GM18519 (cell line): ENCODE results near the gene FAM120A.
A peak's percentile ranks its signal among the peaks of the same experiment; 100 is the strongest.

ENCODE experiments used
- ATAC-seq: cut with Tn5 transposase; IDR thresholded peaks from one replicate; pipeline ENCODE4 v1.9.1; 2021; ENCODE audit warnings: mild to moderate bottlenecking, moderate library complexity; ENCODE audit not compliant: unreplicated experiment, low FRiP score

FAM120A gene

DNA sequence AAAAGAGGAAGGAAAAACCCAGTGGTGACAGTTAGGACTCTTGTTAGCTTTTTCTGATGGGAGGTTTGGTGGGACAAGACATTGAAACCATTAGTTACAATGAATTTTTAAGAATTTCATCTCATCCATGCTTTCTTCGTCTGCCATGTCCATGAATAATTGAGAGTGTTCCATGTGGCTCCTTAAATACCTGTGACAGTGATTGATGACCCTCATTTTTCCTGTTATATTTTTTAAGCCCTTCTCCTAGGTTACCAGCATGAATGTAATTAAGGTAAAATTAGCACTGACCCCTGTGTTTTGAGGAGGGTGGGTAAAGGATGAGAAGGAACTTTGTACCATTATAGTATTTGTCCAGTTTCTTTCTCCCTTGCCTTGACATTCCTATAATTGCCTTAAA is 101.4 kb downstream of the FAM120A start:
- ATAC-seq, result no peak

DNA sequence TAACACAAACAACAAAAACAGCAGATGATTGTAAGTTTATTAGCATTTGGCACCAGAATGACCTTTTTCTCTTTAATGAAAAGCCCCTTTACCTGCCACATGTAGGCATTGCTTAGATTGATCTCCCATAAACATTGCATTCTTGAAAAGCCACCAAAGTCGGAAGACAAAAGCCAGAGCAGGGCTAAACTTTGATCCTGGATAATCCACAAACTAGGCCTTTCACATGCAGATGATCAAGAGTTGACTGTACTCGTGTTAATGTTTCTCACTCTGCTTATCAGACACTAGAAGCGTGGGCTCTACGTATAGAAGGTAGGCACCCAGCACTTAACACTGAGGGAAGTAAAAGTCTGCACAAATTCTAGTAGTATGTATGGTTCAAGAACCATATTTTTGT is 103.9 kb downstream of the FAM120A start:
- no peak for ATAC-seq

DNA sequence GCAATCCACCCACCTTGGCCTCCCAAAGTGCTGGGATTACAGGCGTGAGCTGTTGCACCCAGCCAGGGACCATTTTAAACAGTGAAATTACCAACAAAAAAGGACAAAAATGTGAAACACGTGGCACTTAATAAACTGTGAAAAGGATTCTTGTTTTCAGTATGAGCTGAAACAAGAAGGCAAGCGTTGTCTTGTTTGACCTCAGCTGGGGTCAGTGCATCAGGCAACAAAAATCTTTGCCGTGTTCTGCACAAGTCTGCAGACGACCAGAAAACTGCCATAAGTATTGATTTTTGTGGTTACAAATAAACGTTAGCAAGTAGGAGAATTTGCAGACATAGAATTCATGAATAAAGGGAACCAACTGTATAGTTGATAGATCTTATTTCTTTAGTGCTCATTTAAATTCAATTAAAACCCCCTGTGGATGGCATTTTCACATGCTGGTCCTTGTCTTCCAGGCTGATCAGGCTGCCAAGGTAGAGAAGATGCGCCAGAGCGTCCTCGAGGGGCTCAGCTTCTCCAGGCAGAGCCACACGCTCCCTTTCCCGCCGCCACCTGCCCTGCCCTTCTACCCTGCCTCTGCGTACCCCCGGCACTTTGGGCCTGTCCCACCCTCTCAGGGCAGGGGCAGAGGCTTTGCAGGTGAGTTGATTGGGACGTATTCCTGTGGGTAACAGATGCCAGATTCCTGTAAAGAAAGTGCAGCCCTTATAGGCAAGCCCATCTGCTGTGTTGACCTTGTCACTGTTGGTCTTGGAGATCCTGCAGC is 106.1 kb downstream of the FAM120A start:
- ATAC-seq, result no peak

DNA sequence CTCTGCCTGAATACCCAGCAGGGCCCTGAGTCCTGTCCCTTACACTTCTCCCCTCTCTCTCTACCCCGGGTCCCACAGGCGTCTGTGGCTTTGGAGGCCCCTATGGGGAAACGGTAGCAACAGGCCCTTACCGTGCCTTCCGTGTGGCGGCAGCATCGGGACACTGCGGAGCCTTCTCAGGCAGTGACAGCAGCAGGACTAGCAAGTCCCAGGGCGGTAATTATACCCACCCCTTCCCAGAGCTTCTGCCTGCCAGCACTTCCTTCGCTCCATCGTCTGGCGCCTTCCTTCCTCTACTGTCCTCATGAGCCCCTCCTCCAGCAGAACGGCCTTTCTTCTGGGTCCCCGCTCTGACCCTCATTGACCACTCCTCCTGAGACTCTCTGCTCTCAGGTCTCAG is 107.0 kb downstream of the FAM120A start:
- no peak for ATAC-seq

DNA sequence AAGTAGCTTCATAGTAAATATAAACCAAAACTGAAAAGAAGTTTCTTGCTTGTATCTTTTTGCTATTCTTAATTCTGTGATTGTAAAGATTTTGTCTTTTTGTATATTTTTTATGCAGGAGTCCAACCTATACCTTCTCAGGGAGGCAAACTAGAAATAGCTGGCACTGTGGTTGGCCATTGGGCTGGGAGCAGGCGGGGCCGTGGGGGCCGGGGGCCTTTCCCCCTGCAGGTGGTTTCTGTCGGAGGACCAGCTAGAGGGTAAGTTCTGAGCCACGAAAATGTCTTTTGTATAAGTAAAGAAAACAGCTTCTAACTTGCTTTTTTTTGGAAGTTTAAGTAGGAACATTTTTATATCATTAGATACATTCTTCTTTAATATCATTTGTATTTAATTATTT is 109.5 kb downstream of the FAM120A start:
- no peak for ATAC-seq

DNA sequence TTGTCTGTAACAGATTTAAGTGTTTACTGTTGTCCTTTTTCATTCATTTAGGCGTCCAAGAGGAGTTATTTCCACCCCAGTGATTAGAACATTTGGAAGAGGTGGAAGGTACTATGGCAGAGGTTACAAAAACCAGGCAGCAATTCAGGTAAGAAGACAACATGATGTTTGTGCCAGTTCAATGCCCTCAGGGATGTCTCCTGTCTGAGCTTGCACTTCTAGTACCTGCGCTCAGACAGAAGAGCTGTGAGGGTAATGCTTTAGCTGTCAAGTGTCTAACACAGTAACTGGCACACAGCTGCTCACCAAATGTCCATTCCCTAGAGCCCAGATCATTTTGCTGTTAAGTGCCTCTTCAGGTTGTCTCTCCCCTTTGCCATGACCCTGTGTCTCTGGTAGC is 110.7 kb downstream of the FAM120A start:
- ATAC-seq, result no peak

DNA sequence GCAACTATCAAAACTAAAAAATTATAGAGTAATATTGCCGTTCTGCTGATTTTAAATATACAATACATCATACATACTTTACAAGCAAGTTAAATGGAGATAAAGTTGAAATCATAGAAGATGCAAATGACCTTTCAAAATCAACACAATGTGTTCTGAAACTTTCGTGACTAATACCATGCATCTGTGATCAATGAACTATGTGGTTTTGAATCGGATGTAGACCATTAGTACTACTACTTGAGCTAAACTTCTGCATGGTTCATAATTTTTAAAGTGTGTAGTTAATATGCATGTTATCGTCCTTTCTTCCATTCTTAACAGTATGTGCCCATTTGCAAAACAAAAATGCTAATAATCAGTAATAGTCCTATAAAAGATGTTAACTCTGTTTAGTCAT is 113.6 kb downstream of the FAM120A start:
- ATAC-seq, result no peak

DNA sequence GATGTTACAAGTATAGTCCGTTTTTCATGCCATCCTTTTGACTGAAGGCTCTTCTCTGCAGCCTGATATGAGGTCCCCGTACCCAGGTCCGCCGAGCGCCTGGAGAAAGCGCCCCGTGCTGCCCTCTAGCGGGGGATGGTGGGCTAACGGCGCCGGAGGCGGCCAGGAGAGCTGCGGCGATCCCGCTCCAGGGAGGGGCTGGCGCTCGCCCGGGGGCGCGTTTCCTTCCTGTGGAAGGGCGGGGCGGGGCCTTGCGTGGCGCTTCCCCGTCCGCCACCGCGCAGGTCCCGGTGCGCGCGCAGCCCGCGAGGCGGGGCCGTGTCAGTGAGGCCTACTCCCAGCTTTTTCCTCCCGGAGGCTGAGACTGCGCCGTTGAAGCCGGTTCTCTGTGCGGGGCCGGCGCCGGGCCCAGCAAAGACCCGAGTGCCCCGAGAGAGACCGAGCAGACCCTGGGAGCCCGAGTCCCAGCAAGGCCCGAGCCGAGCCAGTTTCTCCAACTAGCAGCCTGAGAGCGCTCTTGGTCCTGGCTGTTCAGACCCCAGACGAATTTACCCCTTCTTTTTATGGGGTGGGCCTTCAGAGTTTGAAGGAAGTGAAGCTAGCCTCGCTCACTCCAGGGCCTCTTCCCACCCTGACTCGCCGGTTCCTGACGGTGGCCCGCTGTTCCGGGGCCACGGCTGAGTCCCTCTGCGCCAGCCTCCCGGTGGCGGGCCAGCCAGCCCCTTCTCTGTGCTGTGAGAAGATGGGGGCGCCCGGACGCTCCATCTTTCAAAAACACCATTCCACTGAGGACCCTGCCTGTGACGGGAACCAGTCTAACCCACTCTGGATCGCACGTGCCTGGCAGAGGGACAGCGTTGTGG is 115.2 kb downstream of the FAM120A start:
- ATAC-seq, result peak; percentile 65

DNA sequence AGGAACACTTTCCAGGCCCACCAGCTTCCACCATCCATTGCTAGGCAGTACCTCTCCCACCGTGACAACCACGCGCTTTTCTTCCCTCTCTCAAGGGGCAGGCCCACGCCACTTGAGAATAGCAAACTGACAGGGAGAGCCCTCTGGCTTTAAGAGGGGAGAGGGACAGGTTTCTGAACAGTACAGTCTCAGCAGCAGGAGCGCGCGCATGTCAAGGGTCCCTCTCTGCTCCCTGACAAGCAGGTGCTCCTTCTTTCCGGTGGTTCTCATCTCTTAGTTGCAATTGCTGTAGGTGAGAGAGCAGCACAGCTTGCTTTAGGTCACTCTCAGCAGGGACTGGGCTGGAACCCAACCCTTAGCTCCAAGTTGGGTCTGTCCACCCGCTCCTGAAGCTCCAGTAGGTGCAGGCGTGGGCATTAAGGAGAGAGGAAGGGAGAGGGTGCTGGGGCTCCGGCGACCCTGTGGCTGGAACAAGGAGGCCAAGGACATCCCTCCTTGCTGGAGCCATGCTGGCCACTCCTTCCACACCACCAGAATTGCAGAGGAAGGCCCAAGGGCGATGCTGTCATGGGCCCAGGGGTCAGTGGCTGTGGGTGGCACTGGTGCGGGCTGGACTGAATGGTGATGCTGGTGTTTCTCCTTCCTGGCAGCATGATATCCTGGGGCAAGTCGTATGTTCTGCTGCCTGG is 115.9 kb downstream of the FAM120A start:
- ATAC-seq, result no peak

DNA sequence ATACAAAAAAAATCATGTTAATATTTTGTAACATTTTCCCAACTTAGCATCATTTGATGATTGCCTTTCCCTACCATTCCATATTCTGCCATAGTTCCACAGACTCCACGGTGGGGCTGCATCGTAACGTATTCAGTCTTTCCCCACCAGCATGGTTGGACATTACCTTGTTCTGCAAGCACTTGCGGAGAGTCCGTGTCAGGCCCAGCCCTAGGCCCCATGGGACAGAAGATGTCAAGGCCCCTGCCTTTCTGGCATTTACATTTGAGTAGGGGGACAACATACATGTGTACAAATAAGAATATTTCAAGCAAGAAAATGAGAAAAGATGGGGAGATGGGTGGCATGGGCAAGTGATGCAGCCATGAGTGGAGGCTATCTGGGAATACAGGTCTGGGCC is 116.7 kb downstream of the FAM120A start:
- ATAC-seq, result no peak

DNA sequence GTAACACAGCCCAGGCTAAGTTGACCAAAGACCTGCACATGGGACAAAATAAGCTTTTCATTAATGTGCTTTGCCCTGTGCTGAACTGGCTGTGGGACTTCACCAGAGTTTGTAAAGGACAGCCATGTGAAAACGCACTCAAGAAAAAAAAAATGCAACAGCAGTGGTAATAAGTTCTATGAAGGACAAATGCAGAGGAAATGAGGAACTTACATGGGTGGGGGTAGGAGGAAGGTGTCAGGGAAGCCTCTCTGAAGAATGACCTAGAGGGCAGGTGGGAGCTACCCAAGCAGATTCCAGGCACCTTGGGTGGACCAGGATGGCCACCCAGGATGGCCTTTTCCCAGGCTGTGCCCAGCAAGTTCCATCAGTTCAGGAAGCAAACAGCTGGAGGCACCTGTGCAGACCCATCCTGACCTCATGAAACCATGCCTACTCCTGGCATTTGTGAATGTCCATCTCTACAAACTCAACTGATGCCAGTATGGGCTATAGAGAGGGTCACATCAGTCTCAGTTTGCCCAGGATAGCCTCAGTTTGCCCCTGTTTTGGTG is 118.2 kb downstream of the FAM120A start:
- no peak for ATAC-seq

DNA sequence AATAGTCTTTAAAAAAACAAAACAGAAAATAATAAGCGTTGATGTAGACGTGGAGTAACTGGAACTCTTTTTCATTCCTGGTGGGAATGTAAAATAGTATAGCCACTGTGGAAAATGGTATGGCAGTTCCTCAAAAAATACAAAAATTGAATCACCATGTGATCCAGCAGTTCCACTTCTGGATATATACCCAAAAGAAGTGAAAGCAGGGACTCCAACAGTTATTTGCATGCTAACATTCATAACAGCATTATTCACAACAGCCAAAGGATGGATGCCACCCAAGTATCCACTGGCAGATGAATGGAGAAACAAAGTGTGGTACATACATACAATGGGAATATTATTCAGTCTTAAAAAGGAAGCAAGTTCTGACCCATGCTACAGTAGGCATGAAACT is 120.7 kb downstream of the FAM120A start:
- ATAC-seq, result no peak

DNA sequence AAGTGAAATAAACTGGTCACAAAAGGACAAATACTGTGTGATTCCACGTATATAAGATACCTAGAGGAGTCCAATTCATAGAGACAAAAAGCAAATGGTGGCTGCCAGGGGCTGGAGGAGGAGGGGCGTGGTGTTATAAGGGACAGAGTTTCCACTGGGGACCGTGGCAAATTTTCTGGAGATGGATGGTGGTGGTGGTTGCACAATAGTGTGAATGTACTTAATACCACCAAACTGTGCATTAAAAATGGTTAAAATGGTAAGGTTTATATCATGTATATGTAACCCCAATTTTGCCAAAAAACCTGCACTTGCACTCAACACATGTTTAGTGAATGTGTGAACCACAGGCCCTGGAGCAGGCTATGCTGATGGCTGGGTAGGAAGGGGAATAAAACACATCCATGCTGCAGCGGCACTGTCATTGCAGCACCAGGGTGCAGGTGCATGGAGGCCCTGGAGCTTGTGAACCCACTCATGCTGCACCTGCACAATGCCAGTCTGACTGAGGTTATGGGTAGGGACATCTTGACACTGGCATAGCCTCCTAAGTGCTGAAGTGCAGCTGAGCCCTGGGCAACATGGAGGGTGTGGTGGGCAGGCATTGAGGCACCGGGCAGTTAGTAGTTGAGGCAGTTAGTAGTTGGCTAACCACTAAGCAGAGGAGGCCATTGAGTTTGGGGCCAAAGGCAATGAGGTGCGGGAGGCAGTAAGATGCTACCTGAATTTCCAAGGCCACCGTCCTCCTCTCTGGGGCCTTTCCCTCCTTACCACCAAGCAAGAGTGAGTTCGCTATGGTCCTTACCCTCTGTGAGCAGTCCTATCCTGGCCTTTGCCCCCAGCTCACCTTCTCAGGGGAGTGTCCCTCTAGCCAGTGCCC is 121.4 kb downstream of the FAM120A start:
- no peak for ATAC-seq

DNA sequence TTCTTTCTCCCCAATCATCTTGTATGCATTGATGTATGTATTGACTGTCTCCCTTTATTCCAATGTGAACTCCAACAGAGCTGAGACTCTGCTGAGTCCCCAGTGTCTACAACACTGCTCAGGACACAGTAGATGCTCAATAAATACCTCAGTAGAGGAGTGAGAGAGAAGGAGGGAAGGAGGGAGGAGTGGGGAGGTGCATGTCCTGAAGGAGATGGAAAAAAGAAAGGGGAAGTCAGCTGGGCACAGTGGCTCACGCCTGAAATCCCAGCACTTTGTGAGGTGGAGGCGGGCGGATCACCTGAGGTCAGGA is 122.0 kb downstream of the FAM120A start:
- ATAC-seq, result no peak

DNA sequence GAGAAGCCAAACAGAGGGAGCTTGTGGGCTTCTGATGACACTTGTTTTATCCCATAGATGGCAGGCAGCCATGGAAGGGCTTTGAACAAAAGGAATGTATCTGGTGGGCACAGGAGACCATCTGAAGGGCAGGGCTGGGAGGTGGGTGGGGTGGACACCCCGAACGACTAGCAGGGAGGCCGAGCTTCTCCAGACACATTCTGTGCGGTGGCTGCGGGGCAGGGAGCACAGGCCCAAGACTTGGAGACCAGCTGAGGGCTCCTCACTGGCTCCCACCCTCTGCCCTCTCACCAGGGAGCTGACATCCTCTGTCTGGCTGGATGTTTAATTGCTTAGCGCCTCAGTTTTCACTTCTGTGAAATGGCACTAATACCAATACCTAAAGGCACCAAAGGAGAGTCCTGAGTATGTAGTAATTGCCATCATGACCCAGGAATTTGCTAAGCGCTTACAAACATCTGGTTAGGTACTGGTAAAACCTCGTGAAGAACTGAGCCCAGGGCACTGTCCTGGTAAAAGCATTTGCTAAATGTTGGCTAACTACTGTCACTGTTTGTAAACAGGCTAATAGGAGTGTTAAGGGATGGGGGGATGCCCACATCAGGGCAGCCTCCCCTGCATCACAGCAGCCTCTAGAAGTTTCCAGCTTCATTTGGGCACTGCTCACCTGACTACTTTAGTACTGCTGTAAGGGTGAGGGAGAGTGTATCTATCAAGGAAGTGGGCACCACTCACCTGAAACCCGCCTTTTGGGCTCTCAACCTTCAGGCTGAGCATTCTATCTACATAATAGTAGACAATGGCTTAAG is 122.8 kb downstream of the FAM120A start:
- ATAC-seq, result no peak

DNA sequence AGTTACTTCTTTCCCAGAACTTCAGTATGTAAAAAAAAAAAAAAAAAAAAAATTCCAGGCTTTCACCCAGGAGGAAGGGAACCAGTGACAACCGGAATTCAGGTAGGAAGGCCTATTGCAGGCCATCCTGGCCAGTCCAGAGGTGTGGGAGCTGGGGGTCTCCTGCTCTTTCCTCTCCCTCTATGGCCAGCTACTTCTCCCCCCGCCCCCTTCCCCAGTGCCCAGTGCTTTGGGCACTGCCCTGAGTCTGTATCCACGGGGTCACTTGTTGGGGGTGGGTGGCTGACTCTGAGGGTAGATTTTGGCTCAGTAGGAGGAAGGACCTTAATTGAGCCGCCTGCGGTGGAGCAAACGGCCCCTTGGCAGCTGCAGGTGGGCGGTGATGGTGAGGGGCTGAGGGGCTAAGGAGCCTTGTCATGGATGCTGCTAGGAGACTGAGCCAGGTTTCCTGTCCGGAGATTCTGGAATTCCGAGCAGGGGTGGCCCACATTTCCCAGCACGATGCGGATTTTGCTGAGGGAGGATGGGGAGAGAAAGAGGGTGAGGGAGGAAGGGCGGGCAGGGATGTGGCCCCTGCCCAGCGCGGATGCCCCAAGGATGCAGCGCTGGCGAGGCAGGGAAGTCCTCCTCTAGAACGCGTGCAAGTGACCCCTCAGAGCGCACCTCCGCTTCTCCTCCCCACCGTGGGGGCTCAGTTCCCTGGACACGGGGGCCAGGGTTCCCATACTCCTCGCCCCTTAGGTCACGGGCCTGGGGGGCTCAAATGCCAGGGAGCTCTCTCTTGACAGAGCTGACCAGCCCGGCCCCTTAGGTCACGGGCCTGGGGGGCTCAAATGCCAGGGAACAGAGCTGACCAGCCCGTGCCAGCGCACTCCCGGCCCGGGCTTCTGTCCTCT is 123.7 kb downstream of the FAM120A start:
- no peak for ATAC-seq

DNA sequence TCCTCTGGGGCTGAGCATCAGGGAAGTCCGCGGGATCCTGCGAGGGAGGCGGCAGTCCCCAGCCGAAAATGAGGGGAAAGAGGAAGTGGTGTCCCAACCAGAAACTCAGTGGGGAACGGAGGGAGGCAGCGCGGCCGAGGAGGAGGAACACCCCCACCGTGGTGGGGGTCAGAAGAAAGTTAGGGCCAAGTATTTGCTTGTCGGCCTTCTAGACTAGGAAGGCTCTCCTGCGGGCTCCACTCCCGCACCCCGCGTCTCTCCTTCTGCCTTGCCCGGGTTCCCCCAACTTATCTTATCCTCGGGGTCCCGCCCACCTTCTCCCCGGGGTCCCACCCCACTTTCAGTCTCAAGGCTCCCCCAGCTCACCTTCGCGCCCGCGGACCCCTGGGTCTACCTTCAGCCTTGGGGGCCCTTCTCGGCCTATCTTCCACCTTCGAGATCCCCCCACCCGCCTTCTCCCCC is 124.3 kb downstream of the FAM120A start:
- ATAC-seq, result no peak
